Natural killer cell (primary cell): ENCODE data around the gene CHD1L. TPM values are rescaled to one million over a fixed set of nuclear protein-coding genes. Genes with fewer than 3 reads are reported as not detected.
A peak's percentile ranks its signal among the peaks of the same experiment; 100 is the strongest.

Experiments used
- ATAC-seq, 3 donors: fragments of 150-1000 bp in 2 of 3; fragments of 200-7000 bp in 1 of 3; cut with Tn5 transposase; 1 replicate in 1 of 3; 2 replicates in 2 of 3; pipeline ENCODE4 v1.10.0; 2021; ENCODE audit warnings: mild to moderate bottlenecking in 2 of 3, moderate library complexity in 2 of 3
- DNase-seq, 2 donors: peaks; one replicate each; pipeline versions ENCODE4 v3.0.0 to v3.0.0-alpha.2; 2013 to 2021; ENCODE audit warnings: mixed read lengths in 1 of 2
- H3K27ac ChIP-seq: one replicate; pipeline ENCODE4 v1.5.1; 2013; ENCODE audit warnings: mild to moderate bottlenecking, low read length
- H3K27me3 ChIP-seq: one replicate; pipeline ENCODE4 v1.6.1; 2013; ENCODE audit warnings: low read length; ENCODE audit not compliant: control insufficient read depth, insufficient read depth
- H3K36me3 ChIP-seq: one replicate; pipeline ENCODE4 v1.6.1; 2013; ENCODE audit warnings: low read length; ENCODE audit not compliant: control insufficient read depth, insufficient read depth
- H3K4me1 ChIP-seq: one replicate; pipeline ENCODE4 v1.6.1; 2013; ENCODE audit warnings: low read length; ENCODE audit not compliant: control insufficient read depth, insufficient read depth
- H3K4me3 ChIP-seq: one replicate; pipeline ENCODE4 v1.5.1; 2013; ENCODE audit warnings: low read length
- H3K9me3 ChIP-seq: one replicate; pipeline ENCODE4 v1.6.1; 2013; ENCODE audit warnings: low read length; ENCODE audit not compliant: control insufficient read depth, insufficient read depth
- H3K27ac Mint-ChIP-seq, 2 donors: one replicate each; pipeline ENCODE4 v1.8.0; 2022; ENCODE audit warnings: mild to moderate bottlenecking in 2 of 2, mixed read lengths in 2 of 2, moderate library complexity in 1 of 2
- H3K27me3 Mint-ChIP-seq, 2 donors: one replicate each; pipeline ENCODE4 v1.8.0; 2022; ENCODE audit warnings: low read depth in 2 of 2, mixed read lengths in 2 of 2
- H3K36me3 Mint-ChIP-seq: one replicate; pipeline ENCODE4 v1.8.0; 2022; ENCODE audit warnings: mixed read lengths
- H3K4me1 Mint-ChIP-seq, 2 donors: one replicate each; pipeline ENCODE4 v1.8.0; 2022; ENCODE audit warnings: mixed read lengths in 2 of 2
- H3K4me3 Mint-ChIP-seq: one replicate; pipeline ENCODE4 v1.8.0; 2022; ENCODE audit warnings: mild to moderate bottlenecking, moderate library complexity, mixed read lengths
- H3K9me3 Mint-ChIP-seq, 2 donors: one replicate each; pipeline ENCODE4 v1.8.0; 2022; ENCODE audit warnings: mixed read lengths in 2 of 2
- CTCF ChIP-seq: fragments of 200-600 bp; IDR thresholded peaks from one replicate; pipeline ENCODE4 v1.8.0; 2022; ENCODE audit warnings: antibody characterized with exemption
- WGBS: methylation state at CpG from one replicate; pipeline ENCODE4 v1.1.7; 2013; ENCODE audit warnings: missing lambda C conversion rate; ENCODE audit not compliant: insufficient coverage; 5-methylcytosine and 5-hydroxymethylcytosine counted together
- intact Hi-C: fragments of 100-400 bp; cut with micrococcal nuclease; formaldehyde crosslinking; loops from one replicate; pipeline ENCODE4 v1.14.2; 2022
- total RNA-seq, 4 donors: library from RNA; stranded (reverse); fragments of 120-200 nt in 1 of 4; gene quantifications; one replicate each; pipeline versions ENCODE4 v1.2.3 to v1.2.4, GENCODE V29; 2013 to 2022

Gene CHD1L
- total RNA-seq, 3 donors from 2014 or later (not counting 1 experiment from before 2014, with no cell fraction given): 35.8 to 45.7 (median 44.0) TPM

- Histone ChIP-seq H3K36me3 (peaks cover 52% of the 10 kb centered on the region), H3K4me1 (no peaks in the 10 kb centered on the region), H3K27ac (no peak overlapping the region), H3K4me3 (no peak overlapping the region), H3K9me3 (no peaks in the 10 kb centered on the region), H3K27me3 (no peaks in the 10 kb centered on the region)
- peaks cover 4 to 5% of the 10 kb centered on the region in 2 donors for H3K4me1 Mint-ChIP-seq
- peak in 1 of 2 donors; percentile 73 for DNase-seq
- H3K9me3 Mint-ChIP-seq: no peaks in the 10 kb centered on the region
- no peaks in the 10 kb centered on the region for H3K27me3 Mint-ChIP-seq
- peak in 2 of 3 donors; percentile 61 to 64 for ATAC-seq
- WGBS: 82% methylated on average over 3 of the region's 6 CpGs
- intact Hi-C loops: loop anchor here (2.0 to 5.0 kb wide), 3 partner anchors 119 to 617 kb away; no protein-coding TSS in a partner anchor
- no peak overlapping the region for H3K4me3 Mint-ChIP-seq
- peaks cover 21% of the 10 kb centered on the region for H3K36me3 Mint-ChIP-seq
- TF ChIP-seq CTCF: peak; percentile 65
- no peak overlapping the region for H3K27ac Mint-ChIP-seq
Measured at GRCh38 chr1:147273409-147274336, 31.2 kb downstream of the CHD1L start.

GRCh38 chr1:147281950-147282349 lies 39.5 kb downstream of the CHD1L start:
- ATAC-seq (no peak), DNase-seq (no peak)
- no peak overlapping the region for H3K4me3 ChIP-seq
- H3K27me3 ChIP-seq: no peaks in the 10 kb centered on the region
- Mint-ChIP-seq H3K9me3 (no peaks in the 10 kb centered on the region), H3K27me3 (no peaks in the 10 kb centered on the region), H3K4me1 (no peaks in the 10 kb centered on the region), H3K4me3 (no peak overlapping the region), H3K27ac (no peak overlapping the region), H3K36me3 (peaks cover 12% of the 10 kb centered on the region)
- 100% methylated on average over 3 of the region's 5 CpGs for WGBS
- no peak overlapping the region for H3K27ac ChIP-seq
- peaks cover 67% of the 10 kb centered on the region for H3K36me3 ChIP-seq
- no peak for TF ChIP-seq CTCF
- H3K9me3 ChIP-seq: no peaks in the 10 kb centered on the region
- intact Hi-C loops: no loop called here
- no peaks in the 10 kb centered on the region for H3K4me1 ChIP-seq

- Mint-ChIP-seq H3K4me1 (no peaks in the 10 kb centered on the region), H3K9me3 (no peaks in the 10 kb centered on the region), H3K4me3 (no peak overlapping the region), H3K27me3 (no peaks in the 10 kb centered on the region), H3K27ac (no peak overlapping the region), H3K36me3 (peaks cover 21% of the 10 kb centered on the region)
- TF ChIP-seq CTCF: no peak
- Histone ChIP-seq H3K9me3 (no peaks in the 10 kb centered on the region), H3K27ac (no peak overlapping the region), H3K4me3 (no peak overlapping the region), H3K27me3 (no peaks in the 10 kb centered on the region), H3K4me1 (no peaks in the 10 kb centered on the region), H3K36me3 (peaks cover 66% of the 10 kb centered on the region)
- DNase-seq: no peak
- no peak for ATAC-seq
- WGBS: 83% methylated on average over 1 of the region's 1 CpG
- intact Hi-C loops: no loop called here
Measured at GRCh38 chr1:147283011-147283410, 40.5 kb downstream of the CHD1L start.
